Left lung (tissue), 10 donors: ENCODE measurements around the gene FKBP11. TPM values are rescaled to one million over a fixed set of nuclear protein-coding genes. Genes with fewer than 3 reads are reported as not detected.

Experiments
- ATAC-seq: fragments of 200-7000 bp; cut with Tn5 transposase; one replicate; pipeline ENCODE4 v1.9.1; 2020; ENCODE audit warnings: moderate library complexity
- DNase-seq, 4 donors: peaks; one replicate each; pipeline ENCODE4 v3.0.0-alpha.2; 2013 to 2020
- H3K27ac ChIP-seq, 2 donors: fragments of 200-600 bp; sonication (generic) in 1 of 2; one replicate each; pipeline versions ENCODE4 v1.5.0 to v1.8.0; 2020 to 2021
- H3K27me3 ChIP-seq, 2 donors: fragments of 200-600 bp; sonication (generic) in 1 of 2; one replicate each; pipeline versions ENCODE4 v1.5.0 to v1.8.0; 2020 to 2021
- H3K36me3 ChIP-seq, 2 donors: fragments of 200-600 bp; sonication (generic) in 1 of 2; one replicate each; pipeline versions ENCODE4 v1.5.0 to v1.8.0; 2020 to 2021
- H3K4me1 ChIP-seq, 2 donors: fragments of 200-600 bp; one replicate each; pipeline ENCODE4 v1.8.0; 2021
- H3K4me3 ChIP-seq, 2 donors: fragments of 200-600 bp; sonication (generic) in 1 of 2; one replicate each; pipeline versions ENCODE4 v1.5.0 to v1.8.0; 2020 to 2021; ENCODE audit warnings: mild to moderate bottlenecking in 1 of 2
- H3K9me3 ChIP-seq, 2 donors: fragments of 200-600 bp; sonication (generic) in 1 of 2; one replicate each; pipeline versions ENCODE4 v1.5.0 to v1.8.0; 2020 to 2021
- CTCF ChIP-seq, 2 donors: fragments of 200-600 bp; sonication (generic) in 1 of 2; IDR thresholded peaks; one replicate each; pipeline versions ENCODE4 v1.5.0 to v1.8.0; 2021; ENCODE audit warnings: antibody characterized with exemption in 2 of 2
- intact Hi-C, 2 donors: fragments of 100-400 bp; cut with DNase I; formaldehyde crosslinking; loops; one replicate each; pipeline versions ENCODE4 v1.11.2 to v1.14.2; 2022
- polyA plus RNA-seq, 6 donors: library from polyadenylated mRNA; unstranded; fragments of 120-200 nt; gene quantifications; one replicate each; pipeline ENCODE4 v1.2.1, GENCODE V29; 2013; ENCODE audit not compliant: insufficient read length in 6 of 6
- total RNA-seq, 2 donors: library from RNA; stranded (reverse); fragmentation: NEBNext Ultra II Directional; extraction: Animal tissue kit (Norgen Biotek cat#: 25700); gene quantifications; one replicate each; pipeline ENCODE4 v1.2.1, GENCODE V29; 2021
- donor health status: DM: no; HTN: yes; CAD: no.
- donor health status: DM: no; HTN: no; CAD: no.

The FKBP11 gene
- total and polyA plus RNA-seq, 8 donors: 17.2 to 87.4 (median 24.7) TPM

GRCh38 chr12:48889679-48890078, 35.6 kb downstream of the FKBP11 start:
- H3K27me3 ChIP-seq: peaks cover 13 to 28% of the 10 kb centered on the region in 2 donors
- intact Hi-C loops: loop anchor here in 1 of 2 donors (2.0 kb wide), 1 partner anchor 35 kb away; no protein-coding TSS in a partner anchor
- H3K27ac ChIP-seq: no peak overlapping the region
- no peak for ATAC-seq
- no peak for DNase-seq
- H3K4me3 ChIP-seq: no peak overlapping the region
- H3K36me3 ChIP-seq: no peaks in the 10 kb centered on the region
- no peak for TF ChIP-seq CTCF (IDR thresholded peaks at IDR 0.05)
- no peaks in the 10 kb centered on the region for H3K9me3 ChIP-seq
- H3K4me1 ChIP-seq: peaks cover 3 to 8% of the 10 kb centered on the region in 2 donors

GRCh38 chr12:48883305-48884161, 41.8 kb downstream of the FKBP11 start:
- ATAC-seq: peak; percentile 30

GRCh38 chr12:48882972-48883304, 42.4 kb downstream of the FKBP11 start:
- DNase-seq: no peak
- H3K36me3 ChIP-seq: no peaks in the 10 kb centered on the region
- intact Hi-C loops: no loop called here
- H3K9me3 ChIP-seq: no peaks in the 10 kb centered on the region
- no peak overlapping the region for H3K4me3 ChIP-seq
- peak overlapping the region; percentile 60 to 78 for H3K27ac ChIP-seq
- peaks cover 18 to 27% of the 10 kb centered on the region in 2 donors for H3K4me1 ChIP-seq
- peaks cover 0 to 14% of the 10 kb centered on the region in 2 donors for H3K27me3 ChIP-seq
- no peak for ATAC-seq
- TF ChIP-seq CTCF (IDR thresholded peaks at IDR 0.05): no peak

More at GRCh38 chr12:48883305-48884161, 41.8 kb downstream of the FKBP11 start:
- H3K9me3 ChIP-seq: no peaks in the 10 kb centered on the region
- peaks cover 18 to 27% of the 10 kb centered on the region in 2 donors for H3K4me1 ChIP-seq
- peak overlapping the region; percentile 60 to 78 for H3K27ac ChIP-seq
- no peak overlapping the region for H3K4me3 ChIP-seq
- no peak for DNase-seq
- peaks cover 0 to 14% of the 10 kb centered on the region in 2 donors for H3K27me3 ChIP-seq
- no peak for TF ChIP-seq CTCF (IDR thresholded peaks at IDR 0.05)
- H3K36me3 ChIP-seq: no peaks in the 10 kb centered on the region
- intact Hi-C loops: no loop called here

- DNase-seq: peak in 2 of 4 donors; percentile 54 to 63
- peaks cover 0 to 14% of the 10 kb centered on the region in 2 donors for H3K27me3 ChIP-seq
- peak overlapping the region in 1 of 2 donors; percentile 17 for H3K4me3 ChIP-seq
These were observed 43.0 kb downstream of the FKBP11 start for GRCh38 chr12:48882315-48882687.

More at GRCh38 chr12:48882315-48882687, 43.0 kb downstream of the FKBP11 start:
- Histone ChIP-seq H3K27ac (peak overlapping the region; percentile 60 to 78), H3K9me3 (no peaks in the 10 kb centered on the region), H3K4me1 (peaks cover 18 to 27% of the 10 kb centered on the region in 2 donors), H3K36me3 (no peaks in the 10 kb centered on the region)
- ATAC-seq: peak; percentile 63
- TF ChIP-seq CTCF (IDR thresholded peaks at IDR 0.05): no peak
- intact Hi-C loops: no loop called here
